Activated CD8-positive, alpha-beta T cell treated with anti-CD3 and anti-CD28 coated beads for 36 hours (primary cell): ENCODE data around the gene OR4K2. TPM values are rescaled to one million over a fixed set of nuclear protein-coding genes. Genes with fewer than 3 reads are reported as not detected.

Source experiments
- ATAC-seq: fragments of 200-7000 bp; cut with Tn5 transposase; one replicate; pipeline ENCODE4 v1.10.0; 2021; ENCODE audit warnings: mild to moderate bottlenecking, moderate library complexity
- CTCF ChIA-PET: fragments of 350-600 bp; sonication (Branson Sonifier 250); formaldehyde crosslinking; loops from one replicate; lab custom pipeline; 2021; ENCODE audit warnings: antibody characterized with exemption; lab: Charles Lee
- POLR2A ChIA-PET: fragments of 350-600 bp; sonication (Branson Sonifier 250); formaldehyde crosslinking; loops from one replicate; lab custom pipeline; 2021; ENCODE audit warnings: antibody characterized with exemption; lab: Charles Lee
- DNase-seq: peaks from one replicate; pipeline ENCODE4 v3.0.0-alpha.2; 2020
- H3K27ac Mint-ChIP-seq: one replicate; pipeline ENCODE4 v1.8.0; 2021; ENCODE audit warnings: mild to moderate bottlenecking, mixed read lengths
- H3K27me3 Mint-ChIP-seq: one replicate; pipeline ENCODE4 v1.8.0; 2021; ENCODE audit warnings: mixed read lengths
- H3K36me3 Mint-ChIP-seq: one replicate; pipeline ENCODE4 v1.8.0; 2021; ENCODE audit warnings: low read depth, mixed read lengths
- H3K4me1 Mint-ChIP-seq: one replicate; pipeline ENCODE4 v1.8.0; 2021; ENCODE audit warnings: low read depth, mixed read lengths
- H3K4me3 Mint-ChIP-seq: one replicate; pipeline ENCODE4 v1.8.0; 2021; ENCODE audit warnings: mild to moderate bottlenecking, moderate library complexity, mixed read lengths
- H3K9me3 Mint-ChIP-seq: one replicate; pipeline ENCODE4 v1.8.0; 2021; ENCODE audit warnings: mixed read lengths
- CTCF ChIP-seq: fragments of 200-600 bp; IDR thresholded peaks from one replicate; pipeline ENCODE4 v1.8.0; 2022; ENCODE audit warnings: antibody characterized with exemption, mild to moderate bottlenecking
- intact Hi-C: fragments of 100-400 bp; cut with micrococcal nuclease; formaldehyde crosslinking; loops from one replicate; pipeline ENCODE4 v1.10.0; 2022
- total RNA-seq, 2 experiments: library from RNA; stranded (reverse); gene quantifications; one replicate each; pipeline ENCODE4 v1.2.3, GENCODE V29; 2021

The OR4K2 gene
- total RNA-seq, 2 experiments from 2014 or later, result not detected

- no peak for TF ChIP-seq CTCF
- no peaks in the 10 kb centered on the region for H3K27me3 Mint-ChIP-seq
- no peak for ATAC-seq
- intact Hi-C loops, result no loop called here
- H3K27ac Mint-ChIP-seq, result no peak within 1 kb of the TSS
- DNase-seq, result no peak
- ChIA-PET CTCF (no interaction called here), POLR2A (no interaction called here)
- no peaks in the 10 kb centered on the region for H3K9me3 Mint-ChIP-seq
- H3K4me1 Mint-ChIP-seq, result no peaks in the 10 kb centered on the region
- H3K4me3 Mint-ChIP-seq, result no peak within 1 kb of the TSS
- H3K36me3 Mint-ChIP-seq, result no peaks in the 10 kb centered on the region
Measured at GRCh38 chr14:19920021-19920657, 45.2 kb downstream of the OR4K2 start, which contains the start of gene OR4K5. Gene OR4K5, plus strand, starts transcription at chr14:19920607. Its CDS starts 0 bp downstream, at chr14:19920607.

- H3K27me3 Mint-ChIP-seq, result peaks cover 6% of the 10 kb centered on the region
- TF ChIP-seq CTCF, result no peak
- no peaks in the 10 kb centered on the region for H3K36me3 Mint-ChIP-seq
- H3K4me1 Mint-ChIP-seq, result no peaks in the 10 kb centered on the region
- ATAC-seq (no peak), DNase-seq (no peak)
- ChIA-PET POLR2A (no interaction called here), CTCF (no interaction called here)
- no peak within 1 kb of the TSS for H3K4me3 Mint-ChIP-seq
- H3K27ac Mint-ChIP-seq, result no peak within 1 kb of the TSS
- intact Hi-C loops, result no loop called here
- no peaks in the 10 kb centered on the region for H3K9me3 Mint-ChIP-seq
Measured at GRCh38 chr14:19930617-19931016, 55.7 kb downstream of the OR4K2 start, which contains the start of gene OR4K1. Gene OR4K1, plus strand, starts transcription at chr14:19930917. Its CDS starts 4,750 bp downstream, at chr14:19935667.

Other genes starting within 250 kb of the OR4K2 start
- gene OR11H2, start 161.3 kb upstream of the OR4K2 start, total RNA-seq, result not detected
- gene OR4Q3, start 131.6 kb upstream of the OR4K2 start, total RNA-seq, result not detected
- gene OR4M1, start 101.6 kb upstream of the OR4K2 start, total RNA-seq, result not detected
- not detected for gene OR4N2, start 71.4 kb upstream of the OR4K2 start, total RNA-seq
- gene OR4K5, start 45.5 kb downstream of the OR4K2 start, total RNA-seq, result not detected
- gene OR4K1, start 55.8 kb downstream of the OR4K2 start, total RNA-seq, result not detected
- gene OR4K15, start 100.4 kb downstream of the OR4K2 start, total RNA-seq, result not detected
- gene OR4Q2, start 127.0 kb downstream of the OR4K2 start, total RNA-seq, result not detected
- not detected for gene OR4K14, start 144.2 kb downstream of the OR4K2 start, total RNA-seq
- gene OR4K13, start 160.9 kb downstream of the OR4K2 start, total RNA-seq, result not detected
- not detected for gene OR4L1, start 184.9 kb downstream of the OR4K2 start, total RNA-seq
- not detected for gene OR4K17, start 235.6 kb downstream of the OR4K2 start, total RNA-seq